Gastrocnemius medialis (tissue), 4 donors: ENCODE results near the gene HMCN2. TPM values are rescaled to one million over a fixed set of nuclear protein-coding genes. Genes with fewer than 3 reads are reported as not detected.

Source experiments
- ATAC-seq, 2 donors: fragments of 150-250 bp; one replicate each; pipeline ENCODE4 v1.9.1; 2016
- DNase-seq, 2 donors: peaks; one replicate each; pipeline ENCODE4 v3.0.0-alpha.2; 2019
- H3K27ac ChIP-seq, 4 donors: fragments of 200-600 bp; sonication (generic); 1 replicate in 1 of 4; 2 replicates in 3 of 4; pipeline ENCODE4 v1.5.1; 2016 to 2018; ENCODE audit warnings: mild to moderate bottlenecking in 2 of 4, moderate library complexity in 1 of 4
- H3K27me3 ChIP-seq, 3 donors: fragments of 200-600 bp; sonication (generic) in 2 of 3; 1 replicate in 1 of 3; 2 replicates in 2 of 3; pipeline versions ENCODE4 v1.5.1 to v1.6.0; 2016 to 2019; ENCODE audit warnings: mild to moderate bottlenecking in 1 of 3, moderate library complexity in 1 of 3
- H3K36me3 ChIP-seq, 2 donors: fragments of 200-600 bp; sonication (generic) in 1 of 2; one replicate each; pipeline ENCODE4 v1.5.1; 2017 to 2018
- H3K4me1 ChIP-seq, 2 donors: fragments of 200-600 bp; sonication (generic) in 1 of 2; one replicate each; pipeline ENCODE4 v1.5.1; 2016 to 2017; ENCODE audit warnings: mild to moderate bottlenecking in 2 of 2
- H3K4me3 ChIP-seq, 4 donors: fragments of 200-600 bp; sonication (generic) in 3 of 4; 1 replicate in 1 of 4; 2 replicates in 3 of 4; pipeline ENCODE4 v1.5.1; 2016 to 2019; ENCODE audit warnings: mild to moderate bottlenecking in 2 of 4
- H3K9me3 ChIP-seq, 3 donors: fragments of 200-600 bp; sonication (generic) in 2 of 3; 1 replicate in 1 of 3; 2 replicates in 2 of 3; pipeline ENCODE4 v1.5.1; 2016 to 2019
- CTCF ChIP-seq, 5 experiments: fragments of 450-650 bp in 3 of 5; fragments of 200-600 bp in 2 of 5; sonication (generic) in 2 of 5; IDR thresholded peaks in 4 of 5; conservative IDR thresholded peaks in 1 of 5; 1 replicate in 4 of 5; 2 replicates in 1 of 5; pipeline ENCODE4 v1.5.1; 2016 to 2019; ENCODE audit warnings: antibody characterized with exemption in 5 of 5, mild to moderate bottlenecking in 3 of 5, moderate library complexity in 3 of 5
- POLR2A ChIP-seq, 2 donors: fragments of 450-650 bp; IDR thresholded peaks; one replicate each; pipeline ENCODE4 v1.6.1; 2017; ENCODE audit warnings: antibody characterized with exemption in 2 of 2, mild to moderate bottlenecking in 2 of 2, moderate library complexity in 2 of 2
- in situ Hi-C, 4 donors: fragments of 200-750 bp; cut with MboI; loops; one replicate each; pipeline versions ENCODE4 v1.15.0 to v1.8.0; 2017; ENCODE audit warnings: low sequenced_read_pairs in 4 of 4
- intact Hi-C: fragments of 100-400 bp; cut with DNase I; formaldehyde crosslinking; loops from one replicate; pipeline ENCODE4 v1.15.1; 2023; ENCODE audit warnings: low total_unique reads
- total RNA-seq, 4 donors: library from RNA; depleted of rRNA; stranded (reverse); fragments of >200 nt; gene quantifications; one replicate each; pipeline versions ENCODE4 v1.1.0 to v1.2.3, GENCODE V29; 2016

HMCN2 gene
- total RNA-seq, 4 donors from 2014 or later: 1.9 to 8.5 (median 7.7) TPM

GRCh38 chr9:130441031-130441430 is 175.5 kb downstream of the HMCN2 start:
- no peaks in the 10 kb centered on the region for H3K27me3 ChIP-seq
- peaks cover 5 to 11% of the 10 kb centered on the region in 2 donors for H3K4me1 ChIP-seq
- H3K27ac ChIP-seq: no peak overlapping the region
- no peak overlapping the region for H3K4me3 ChIP-seq
- intact Hi-C loops: loop anchor here (10.0 kb wide), 1 partner anchor 394 kb away; the partner anchor contains the start of gene ABL1
- H3K9me3 ChIP-seq: no peaks in the 10 kb centered on the region
- DNase-seq: no peak
- TF ChIP-seq CTCF (IDR thresholded peaks at IDR 0.05 in 4 of 5, conservative IDR thresholded peaks at IDR 0.05 in 1 of 5) (no peak), POLR2A (IDR thresholded peaks at IDR 0.05) (no peak)
- no peaks in the 10 kb centered on the region for H3K36me3 ChIP-seq
- no peak for ATAC-seq
- in situ Hi-C loops: no loop called here

- DNase-seq (no peak), ATAC-seq (no peak)
- H3K9me3 ChIP-seq: no peaks in the 10 kb centered on the region
- H3K4me1 ChIP-seq: peaks cover 24 to 30% of the 10 kb centered on the region in 2 donors
- intact Hi-C loops (loop anchor here (10.0 kb wide), 1 partner anchor 392 kb away; the partner anchor contains the start of gene ABL1), in situ Hi-C loops (no loop called here)
- no peak for TF ChIP-seq POLR2A (IDR thresholded peaks at IDR 0.05)
- no peak for TF ChIP-seq CTCF (IDR thresholded peaks at IDR 0.05 in 4 of 5, conservative IDR thresholded peaks at IDR 0.05 in 1 of 5)
- no peaks in the 10 kb centered on the region for H3K27me3 ChIP-seq
- H3K36me3 ChIP-seq: no peaks in the 10 kb centered on the region
- H3K27ac ChIP-seq: no peak overlapping the region
- no peak overlapping the region for H3K4me3 ChIP-seq
These were observed 177.3 kb downstream of the HMCN2 start for GRCh38 chr9:130442746-130443455.

GRCh38 chr9:130443456-130443801 is 177.9 kb downstream of the HMCN2 start:
- Histone ChIP-seq H3K36me3 (no peaks in the 10 kb centered on the region), H3K27me3 (no peaks in the 10 kb centered on the region), H3K4me3 (no peak overlapping the region), H3K4me1 (peaks cover 25 to 34% of the 10 kb centered on the region in 2 donors), H3K9me3 (no peaks in the 10 kb centered on the region), H3K27ac (no peak overlapping the region)
- TF ChIP-seq POLR2A (IDR thresholded peaks at IDR 0.05) (no peak), CTCF (IDR thresholded peaks at IDR 0.05 in 4 of 5, conservative IDR thresholded peaks at IDR 0.05 in 1 of 5) (no peak)
- intact Hi-C loops (loop anchor here (10.0 kb wide), 1 partner anchor 391 kb away; the partner anchor contains the start of gene ABL1), in situ Hi-C loops (no loop called here)
- no peak for ATAC-seq
- no peak for DNase-seq

DNA sequence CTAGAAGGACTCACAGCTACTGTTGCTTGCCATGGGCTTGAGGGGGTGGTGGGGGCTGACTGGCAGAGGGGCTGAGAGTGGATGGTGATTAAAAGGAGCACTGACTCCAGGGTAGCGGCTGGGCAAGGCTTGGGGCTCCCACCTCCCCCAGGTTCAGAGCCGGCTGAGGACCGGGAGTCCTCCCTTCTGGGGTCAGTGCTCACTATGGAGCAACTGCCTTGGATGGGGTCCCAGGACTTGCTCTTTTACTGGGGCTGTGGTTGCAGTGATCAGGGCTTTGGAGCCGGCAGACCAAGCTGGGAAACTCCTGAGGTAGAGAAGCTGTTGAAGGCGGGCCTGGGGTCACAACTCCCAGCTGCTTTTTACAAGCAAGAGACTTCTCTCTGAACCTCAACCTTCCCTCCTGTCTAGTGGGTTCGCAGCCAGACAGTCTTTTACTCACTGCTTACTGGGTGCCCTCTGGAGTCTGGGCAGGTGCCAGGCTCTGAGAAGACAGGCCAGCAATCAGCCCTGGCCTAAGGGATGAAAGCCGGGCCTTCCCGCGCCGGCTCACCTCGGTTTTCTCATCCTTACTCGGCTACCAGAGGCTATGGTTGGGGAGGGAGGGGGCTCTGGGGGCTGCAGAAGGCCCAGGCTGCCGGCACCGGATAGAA is 178.4 kb downstream of the HMCN2 start:
- Histone ChIP-seq H3K4me3 (peak overlapping the region in 3 of 4 donors; percentile 74 to 80 (median 76)), H3K9me3 (no peaks in the 10 kb centered on the region), H3K4me1 (peaks cover 25 to 37% of the 10 kb centered on the region in 2 donors), H3K27ac (peak overlapping the region; percentile 77 to 86 (median 80)), H3K27me3 (no peaks in the 10 kb centered on the region), H3K36me3 (no peaks in the 10 kb centered on the region)
- no peak for TF ChIP-seq POLR2A (IDR thresholded peaks at IDR 0.05)
- TF ChIP-seq CTCF (IDR thresholded peaks at IDR 0.05 in 4 of 5, conservative IDR thresholded peaks at IDR 0.05 in 1 of 5): no peak
- DNase-seq (peak in 1 of 2 donors; percentile 30), ATAC-seq (no peak)
- in situ Hi-C loops (no loop called here), intact Hi-C loops (loop anchor here (10.0 kb wide), 1 partner anchor 391 kb away; the partner anchor contains the start of gene ABL1)
